HepG2 (cell line): Measurements from ENCODE around the gene STOM. TPM values are rescaled to one million over a fixed set of nuclear protein-coding genes. Genes with fewer than 3 reads are reported as not detected.

Experiments used
- CHD4 ChIP-seq: fragments of 200-600 bp; sonication (generic); IDR thresholded peaks from 2 replicates; pipeline ENCODE4 v1.7.0; 2017; ENCODE audit warnings: mild to moderate bottlenecking, low read length, borderline replicate concordance
- EHMT2 ChIP-seq: fragments of 200-600 bp; sonication (generic); IDR thresholded peaks from 2 replicates; pipeline ENCODE4 v1.7.0; 2017; ENCODE audit warnings: antibody characterized with exemption, low read depth, low read length, borderline replicate concordance
- GFI1 ChIP-seq: sonication (generic); formaldehyde crosslinking; IDR thresholded peaks from 2 replicates; pipeline ENCODE4 v1.5.0; 2020; ENCODE audit warnings: missing genetic modification reagents, mild to moderate bottlenecking, borderline replicate concordance
- MLLT10 ChIP-seq: sonication (generic); formaldehyde crosslinking; IDR thresholded peaks from 2 replicates; pipeline ENCODE4 v1.4.0; 2020; ENCODE audit warnings: missing genetic modification reagents
- NKX3-1 ChIP-seq: sonication (generic); formaldehyde crosslinking; IDR thresholded peaks from 2 replicates; pipeline ENCODE4 v1.5.0; 2020; ENCODE audit warnings: missing genetic modification reagents
- PHF5A ChIP-seq: IDR thresholded peaks from one replicate; pipeline ENCODE4 v1.6.1; 2018; ENCODE audit warnings: low read depth, missing genetic modification reagents; ENCODE audit not compliant: unreplicated experiment
- RBM39 ChIP-seq: fragments of 200-400 bp; formaldehyde crosslinking; IDR thresholded peaks from one replicate; pipeline ENCODE4 v1.6.1; 2018; ENCODE audit warnings: antibody characterized with exemption, mild to moderate bottlenecking, low read depth, low read length; ENCODE audit not compliant: poor library complexity, severe bottlenecking
- SALL1 ChIP-seq: sonication (generic); formaldehyde crosslinking; IDR thresholded peaks from 2 replicates; pipeline ENCODE4 v1.8.0; 2022; ENCODE audit warnings: mild to moderate bottlenecking, missing genetic modification reagents
- SALL2 ChIP-seq: sonication (generic); formaldehyde crosslinking; IDR thresholded peaks from 2 replicates; pipeline ENCODE4 v1.8.1; 2023; ENCODE audit warnings: mild to moderate bottlenecking, missing genetic modification reagents, inconsistent platforms
- SMARCC2 ChIP-seq: fragments of 450-650 bp; IDR thresholded peaks from 2 replicates; pipeline ENCODE4 v1.6.1; 2017; ENCODE audit warnings: antibody characterized with exemption, mild to moderate bottlenecking
- TARDBP ChIP-seq: sonication (generic); formaldehyde crosslinking; IDR thresholded peaks from 2 replicates; pipeline ENCODE4 v1.8.0; 2022; ENCODE audit warnings: mild to moderate bottlenecking, missing genetic modification reagents
- TEAD3 ChIP-seq: optimal IDR thresholded peaks from 2 replicates; pipeline ENCODE3; 2016; ENCODE audit warnings: borderline replicate concordance
- ZFP82 ChIP-seq: sonication (generic); formaldehyde crosslinking; IDR thresholded peaks from 2 replicates; pipeline ENCODE4 v1.5.1; 2020; ENCODE audit warnings: mild to moderate bottlenecking, missing genetic modification reagents, borderline replicate concordance
- ZNF556 ChIP-seq: sonication (generic); formaldehyde crosslinking; IDR thresholded peaks from 2 replicates; pipeline ENCODE4 v1.4.0; 2020; ENCODE audit warnings: mild to moderate bottlenecking, missing genetic modification reagents, borderline replicate concordance
- ZNF670 ChIP-seq: sonication (generic); formaldehyde crosslinking; IDR thresholded peaks from 2 replicates; pipeline ENCODE4 v1.8.0; 2022; ENCODE audit warnings: mild to moderate bottlenecking, missing genetic modification reagents, borderline replicate concordance
- ZNF775 ChIP-seq: sonication (generic); formaldehyde crosslinking; IDR thresholded peaks from 2 replicates; pipeline ENCODE4 v1.4.0; 2020; ENCODE audit warnings: missing genetic modification reagents, mild to moderate bottlenecking, moderate library complexity, borderline replicate concordance
- ZNF879 ChIP-seq: sonication (generic); formaldehyde crosslinking; IDR thresholded peaks from 2 replicates; pipeline ENCODE4 v1.8.1; 2023; ENCODE audit warnings: missing genetic modification reagents
- ZNF891 ChIP-seq: sonication (generic); formaldehyde crosslinking; IDR thresholded peaks from 2 replicates; pipeline ENCODE4 v1.5.0; 2020; ENCODE audit warnings: mild to moderate bottlenecking, missing genetic modification reagents
- ZSCAN20 ChIP-seq: sonication (generic); formaldehyde crosslinking; IDR thresholded peaks from 2 replicates; pipeline ENCODE4 v1.4.0; 2020; ENCODE audit warnings: missing genetic modification reagents, mild to moderate bottlenecking, borderline replicate concordance
- polyA plus RNA-seq, 8 experiments: library from polyadenylated mRNA; depleted of rRNA in 3 of 8; stranded (reverse) in 7 of 8; unstranded in 1 of 8; fragments of >200 nt; fragmentation: Illumina TruSeq in 4 of 8; extraction: Trizol in 4 of 8; gene quantifications; 2 replicates each; pipeline versions ENCODE4 v1.2.1 to v1.2.3, GENCODE V29; 2011 to 2016; ENCODE audit warnings: low read depth in 4 of 8, missing spikeins in 1 of 8, mixed read lengths in 1 of 8; ENCODE audit not compliant: insufficient read depth in 1 of 8
- total RNA-seq, 5 experiments: library from RNA; depleted of rRNA; stranded (reverse); fragments of >200 nt; fragmentation: Illumina TruSeq; extraction: Trizol; gene quantifications; 2 replicates each; pipeline ENCODE4 v1.2.3, GENCODE V29; 2016; ENCODE audit warnings: low read depth in 1 of 5
- TF ChIP-seq, protein P1 (sequence below): sonication (generic); formaldehyde crosslinking; IDR thresholded peaks from 2 replicates; pipeline ENCODE4 v1.8.1; 2023; ENCODE audit warnings: missing genetic modification reagents, inconsistent platforms, borderline replicate concordance
- TF ChIP-seq, protein P2 (sequence below): sonication (generic); formaldehyde crosslinking; IDR thresholded peaks from 2 replicates; pipeline ENCODE4 v1.5.0; 2020; ENCODE audit warnings: mild to moderate bottlenecking, missing genetic modification reagents, borderline replicate concordance
- TF ChIP-seq, protein P3 (sequence below): sonication (generic); formaldehyde crosslinking; IDR thresholded peaks from 2 replicates; pipeline ENCODE4 v1.4.0; 2020; ENCODE audit warnings: missing genetic modification reagents, borderline replicate concordance
- TF ChIP-seq, protein P4 (sequence below): IDR thresholded peaks from 2 replicates; pipeline ENCODE4 v1.6.1; 2016; ENCODE audit warnings: missing compliant biosample characterization, missing genetic modification reagents, borderline replicate concordance

STOM gene
- total and polyA plus RNA-seq, 2 of the 13 experiments (the other 11 are each of a cell fraction or from before 2014, with no cell fraction given): 43.6 to 165 TPM

DNA sequence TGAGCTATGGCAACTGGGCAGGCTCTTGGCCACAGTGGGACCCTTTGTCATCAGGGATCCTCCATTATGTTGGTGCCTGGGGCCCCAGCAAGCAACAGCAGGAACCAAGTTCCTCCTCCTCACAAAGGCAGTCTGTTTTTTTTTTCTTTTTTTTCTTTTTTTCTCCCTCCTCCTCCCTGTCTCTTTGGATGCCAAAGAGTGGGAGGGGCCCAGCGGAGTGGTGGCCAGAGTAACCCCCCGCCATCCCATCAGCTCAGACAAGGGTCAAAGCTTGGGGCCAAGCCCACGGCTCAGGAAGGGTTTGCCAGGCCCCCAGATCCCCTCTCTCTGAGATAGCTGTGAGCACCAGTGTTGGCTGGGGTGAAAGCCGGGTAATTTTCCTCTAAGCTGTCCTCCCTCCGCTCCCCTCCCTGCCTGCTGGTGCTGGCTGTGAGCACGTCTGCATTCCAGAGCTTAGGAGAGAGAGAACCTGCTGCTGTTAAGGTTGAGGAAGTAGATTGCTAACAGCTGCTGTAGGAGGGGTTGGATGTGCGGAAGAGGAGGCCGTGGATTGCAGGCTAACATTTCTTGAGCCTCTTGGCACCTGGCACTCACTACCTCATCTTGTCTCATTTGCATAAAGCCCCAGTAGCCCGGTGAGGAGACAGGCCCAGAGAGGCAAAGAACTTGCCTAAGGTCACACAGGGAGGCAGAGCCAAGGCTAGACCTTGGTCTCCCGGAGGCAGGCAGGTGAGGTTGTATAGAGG is 80.9 kb downstream of the STOM start (continued):
- TF ChIP-seq, protein P1, sequence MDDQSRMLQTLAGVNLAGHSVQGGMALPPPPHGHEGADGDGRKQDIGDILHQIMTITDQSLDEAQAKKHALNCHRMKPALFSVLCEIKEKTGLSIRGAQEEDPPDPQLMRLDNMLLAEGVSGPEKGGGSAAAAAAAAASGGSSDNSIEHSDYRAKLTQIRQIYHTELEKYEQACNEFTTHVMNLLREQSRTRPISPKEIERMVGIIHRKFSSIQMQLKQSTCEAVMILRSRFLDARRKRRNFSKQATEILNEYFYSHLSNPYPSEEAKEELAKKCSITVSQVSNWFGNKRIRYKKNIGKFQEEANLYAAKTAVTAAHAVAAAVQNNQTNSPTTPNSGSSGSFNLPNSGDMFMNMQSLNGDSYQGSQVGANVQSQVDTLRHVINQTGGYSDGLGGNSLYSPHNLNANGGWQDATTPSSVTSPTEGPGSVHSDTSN: no peak
- TF ChIP-seq MLLT10 (CRISPR knock-in tag) (no peak), PHF5A (CRISPR knock-in tag) (no peak), ZSCAN20 (no peak), ZNF879 (CRISPR knock-in tag) (no peak), CHD4 (no peak), SMARCC2 (no peak), ZNF891 (CRISPR knock-in tag) (no peak), TEAD3 (CRISPR knock-in tag) (peak; percentile 96), TARDBP (CRISPR knock-in tag) (peak; percentile 62; the same call in 1 of the 2 replicates), ZNF775 (no peak), GFI1 (CRISPR knock-in tag) (no peak), ZNF556 (no peak), EHMT2 (no peak), NKX3-1 (CRISPR knock-in tag) (no peak), ZFP82 (no peak), ZNF670 (CRISPR knock-in tag) (no peak), SALL1 (CRISPR knock-in tag) (peak; percentile 60; the same call in 1 of the 2 replicates), RBM39 (no peak), SALL2 (CRISPR knock-in tag) (no peak)
- TF ChIP-seq, protein P2, sequence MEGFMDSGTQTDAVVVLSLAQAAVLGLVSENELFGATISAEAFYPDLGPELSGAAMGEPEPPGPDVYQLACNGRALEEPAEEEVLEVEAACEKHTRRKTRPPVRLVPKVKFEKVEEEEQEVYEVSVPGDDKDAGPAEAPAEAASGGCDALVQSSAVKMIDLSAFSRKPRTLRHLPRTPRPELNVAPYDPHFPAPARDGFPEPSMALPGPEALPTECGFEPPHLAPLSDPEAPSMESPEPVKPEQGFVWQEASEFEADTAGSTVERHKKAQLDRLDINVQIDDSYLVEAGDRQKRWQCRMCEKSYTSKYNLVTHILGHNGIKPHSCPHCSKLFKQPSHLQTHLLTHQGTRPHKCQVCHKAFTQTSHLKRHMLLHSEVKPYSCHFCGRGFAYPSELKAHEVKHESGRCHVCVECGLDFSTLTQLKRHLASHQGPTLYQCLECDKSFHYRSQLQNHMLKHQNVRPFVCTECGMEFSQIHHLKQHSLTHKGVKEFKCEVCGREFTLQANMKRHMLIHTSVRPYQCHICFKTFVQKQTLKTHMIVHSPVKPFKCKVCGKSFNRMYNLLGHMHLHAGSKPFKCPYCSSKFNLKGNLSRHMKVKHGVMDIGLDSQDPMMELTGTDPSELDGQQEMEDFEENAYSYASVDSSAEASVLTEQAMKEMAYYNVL (CRISPR knock-in tag): peak; percentile 78; the same call in 1 of the 2 replicates
- TF ChIP-seq, protein P3, sequence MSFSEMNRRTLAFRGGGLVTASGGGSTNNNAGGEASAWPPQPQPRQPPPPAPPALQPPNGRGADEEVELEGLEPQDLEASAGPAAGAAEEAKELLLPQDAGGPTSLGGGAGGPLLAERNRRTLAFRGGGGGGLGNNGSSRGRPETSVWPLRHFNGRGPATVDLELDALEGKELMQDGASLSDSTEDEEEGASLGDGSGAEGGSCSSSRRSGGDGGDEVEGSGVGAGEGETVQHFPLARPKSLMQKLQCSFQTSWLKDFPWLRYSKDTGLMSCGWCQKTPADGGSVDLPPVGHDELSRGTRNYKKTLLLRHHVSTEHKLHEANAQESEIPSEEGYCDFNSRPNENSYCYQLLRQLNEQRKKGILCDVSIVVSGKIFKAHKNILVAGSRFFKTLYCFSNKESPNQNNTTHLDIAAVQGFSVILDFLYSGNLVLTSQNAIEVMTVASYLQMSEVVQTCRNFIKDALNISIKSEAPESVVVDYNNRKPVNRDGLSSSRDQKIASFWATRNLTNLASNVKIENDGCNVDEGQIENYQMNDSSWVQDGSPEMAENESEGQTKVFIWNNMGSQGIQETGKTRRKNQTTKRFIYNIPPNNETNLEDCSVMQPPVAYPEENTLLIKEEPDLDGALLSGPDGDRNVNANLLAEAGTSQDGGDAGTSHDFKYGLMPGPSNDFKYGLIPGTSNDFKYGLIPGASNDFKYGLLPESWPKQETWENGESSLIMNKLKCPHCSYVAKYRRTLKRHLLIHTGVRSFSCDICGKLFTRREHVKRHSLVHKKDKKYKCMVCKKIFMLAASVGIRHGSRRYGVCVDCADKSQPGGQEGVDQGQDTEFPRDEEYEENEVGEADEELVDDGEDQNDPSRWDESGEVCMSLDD (CRISPR knock-in tag): no peak
- TF ChIP-seq, protein P4, sequence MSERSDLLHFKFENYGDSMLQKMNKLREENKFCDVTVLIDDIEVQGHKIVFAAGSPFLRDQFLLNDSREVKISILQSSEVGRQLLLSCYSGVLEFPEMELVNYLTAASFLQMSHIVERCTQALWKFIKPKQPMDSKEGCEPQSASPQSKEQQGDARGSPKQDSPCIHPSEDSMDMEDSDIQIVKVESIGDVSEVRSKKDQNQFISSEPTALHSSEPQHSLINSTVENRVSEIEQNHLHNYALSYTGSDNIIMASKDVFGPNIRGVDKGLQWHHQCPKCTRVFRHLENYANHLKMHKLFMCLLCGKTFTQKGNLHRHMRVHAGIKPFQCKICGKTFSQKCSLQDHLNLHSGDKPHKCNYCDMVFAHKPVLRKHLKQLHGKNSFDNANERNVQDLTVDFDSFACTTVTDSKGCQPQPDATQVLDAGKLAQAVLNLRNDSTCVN (CRISPR knock-in tag): no peak
